Lung (tissue), 12 donors: Measurements from ENCODE around the gene CNTNAP2. TPM values are rescaled to one million over a fixed set of nuclear protein-coding genes. Genes with fewer than 3 reads are reported as not detected.

Source experiments
- ATAC-seq: fragments of 200-7000 bp; cut with Tn5 transposase; one replicate; pipeline ENCODE4 v1.9.1; 2020; ENCODE audit warnings: moderate number of reproducible peaks; ENCODE audit not compliant: insufficient read depth, low FRiP score
- DNase-seq, 3 donors: peaks; one replicate each; pipeline ENCODE4 v3.0.0-alpha.2; 2013 to 2017
- H3K27ac ChIP-seq, 2 donors: one replicate each; pipeline ENCODE4 v1.5.1; 2013; ENCODE audit warnings: mild to moderate bottlenecking in 2 of 2, moderate library complexity in 2 of 2, control low read depth in 1 of 2, inconsistent platforms in 1 of 2, low read depth in 1 of 2, low read length in 1 of 2
- H3K27me3 ChIP-seq, 3 donors: one replicate each; pipeline ENCODE4 v1.5.1; 2013; ENCODE audit warnings: low read length in 2 of 3; ENCODE audit not compliant: control insufficient read depth in 3 of 3, insufficient read depth in 3 of 3
- H3K36me3 ChIP-seq, 4 donors: one replicate each; pipeline ENCODE4 v1.5.1; 2013; ENCODE audit warnings: low read length in 4 of 4, mild to moderate bottlenecking in 1 of 4, moderate library complexity in 1 of 4; ENCODE audit not compliant: control insufficient read depth in 4 of 4, insufficient read depth in 4 of 4
- H3K4me1 ChIP-seq, 5 donors: one replicate each; pipeline ENCODE4 v1.5.1; 2013; ENCODE audit warnings: low read length in 5 of 5, mild to moderate bottlenecking in 2 of 5, moderate library complexity in 1 of 5; ENCODE audit not compliant: control insufficient read depth in 5 of 5, insufficient read depth in 5 of 5
- H3K4me3 ChIP-seq: one replicate; pipeline ENCODE4 v1.5.1; 2013; ENCODE audit warnings: mild to moderate bottlenecking, control low read depth, moderate library complexity
- H3K9ac ChIP-seq, 2 donors: one replicate each; pipeline ENCODE4 v1.5.1; 2013; ENCODE audit warnings: low read length in 2 of 2, control low read depth in 1 of 2; ENCODE audit not compliant: insufficient read depth in 1 of 2
- H3K9me3 ChIP-seq, 4 donors: one replicate each; pipeline ENCODE4 v1.5.1; 2013; ENCODE audit warnings: low read length in 3 of 4, mild to moderate bottlenecking in 1 of 4, moderate library complexity in 1 of 4; ENCODE audit not compliant: control insufficient read depth in 4 of 4, insufficient read depth in 3 of 4
- WGBS, 2 donors: extraction: QIAGEN DNeasy Blood & Tissue Kit; methylation state at CpG; one replicate each; pipeline ENCODE4 v1.1.7; 2013; 5-methylcytosine and 5-hydroxymethylcytosine counted together
- polyA plus RNA-seq, 2 donors: library from polyadenylated mRNA; stranded (reverse); fragments of 200-250 nt; gene quantifications; one replicate each; pipeline ENCODE4 v1.2.1, GENCODE V29; 2013
- total RNA-seq, 2 donors: library from RNA; depleted of rRNA in 1 of 2; stranded (reverse); fragments of >200 nt in 1 of 2; gene quantifications; one replicate each; pipeline ENCODE4 v1.2.1, GENCODE V29; 2014 to 2021
- TF ChIP-seq, protein P1 (sequence below): IDR thresholded peaks from 2 replicates; pipeline ENCODE4 v1.5.1; 2012; ENCODE audit warnings: mild to moderate bottlenecking; ENCODE audit errors: control extremely low read depth, extremely low read depth
- donor health status: control.
- donor health status: control.
- donor health status: Bipolar disorder and iron deficiency.
- donor health status: healthy.
- donor health status: DM: yes; HTN: yes; CAD: no.

CNTNAP2 gene
- total and polyA plus RNA-seq, 4 donors, result 0.18 to 45.3 (median 0.52) TPM

- H3K36me3 ChIP-seq, result no peaks in the 10 kb centered on the region
- ATAC-seq, result no peak
- no peak overlapping the region for H3K9ac ChIP-seq
- H3K27ac ChIP-seq, result no peak overlapping the region
- H3K4me1 ChIP-seq, result no peaks in the 10 kb centered on the region
- H3K27me3 ChIP-seq, result no peaks in the 10 kb centered on the region
- 93 to 98% methylated on average over 1 of the region's 1 CpG for WGBS, 2 donors
- no peak for DNase-seq
- no peak overlapping the region for H3K4me3 ChIP-seq
- no peaks in the 10 kb centered on the region for H3K9me3 ChIP-seq
- TF ChIP-seq, protein P1, sequence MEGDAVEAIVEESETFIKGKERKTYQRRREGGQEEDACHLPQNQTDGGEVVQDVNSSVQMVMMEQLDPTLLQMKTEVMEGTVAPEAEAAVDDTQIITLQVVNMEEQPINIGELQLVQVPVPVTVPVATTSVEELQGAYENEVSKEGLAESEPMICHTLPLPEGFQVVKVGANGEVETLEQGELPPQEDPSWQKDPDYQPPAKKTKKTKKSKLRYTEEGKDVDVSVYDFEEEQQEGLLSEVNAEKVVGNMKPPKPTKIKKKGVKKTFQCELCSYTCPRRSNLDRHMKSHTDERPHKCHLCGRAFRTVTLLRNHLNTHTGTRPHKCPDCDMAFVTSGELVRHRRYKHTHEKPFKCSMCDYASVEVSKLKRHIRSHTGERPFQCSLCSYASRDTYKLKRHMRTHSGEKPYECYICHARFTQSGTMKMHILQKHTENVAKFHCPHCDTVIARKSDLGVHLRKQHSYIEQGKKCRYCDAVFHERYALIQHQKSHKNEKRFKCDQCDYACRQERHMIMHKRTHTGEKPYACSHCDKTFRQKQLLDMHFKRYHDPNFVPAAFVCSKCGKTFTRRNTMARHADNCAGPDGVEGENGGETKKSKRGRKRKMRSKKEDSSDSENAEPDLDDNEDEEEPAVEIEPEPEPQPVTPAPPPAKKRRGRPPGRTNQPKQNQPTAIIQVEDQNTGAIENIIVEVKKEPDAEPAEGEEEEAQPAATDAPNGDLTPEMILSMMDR, result no peak
These were observed 540.4 kb downstream of the CNTNAP2 start for GRCh38 chr7:146656988-146657387.

- DNase-seq (no peak), ATAC-seq (no peak)
- H3K36me3 ChIP-seq, result no peaks in the 10 kb centered on the region
- H3K4me3 ChIP-seq, result no peak overlapping the region
- no peaks in the 10 kb centered on the region for H3K4me1 ChIP-seq
- no peaks in the 10 kb centered on the region for H3K27me3 ChIP-seq
- TF ChIP-seq, protein P1, result no peak
- no peak overlapping the region for H3K27ac ChIP-seq
- no peaks in the 10 kb centered on the region for H3K9me3 ChIP-seq
- no peak overlapping the region for H3K9ac ChIP-seq
- 84 to 92% methylated on average over 4 of the region's 4 CpGs for whole genome bisulfite sequencing, 2 donors
These were observed 542.0 kb downstream of the CNTNAP2 start for GRCh38 chr7:146658604-146659003.

- Histone ChIP-seq H3K4me1 (no peaks in the 10 kb centered on the region), H3K27me3 (no peaks in the 10 kb centered on the region), H3K4me3 (no peak overlapping the region), H3K36me3 (no peaks in the 10 kb centered on the region), H3K27ac (no peak overlapping the region), H3K9ac (no peak overlapping the region), H3K9me3 (no peaks in the 10 kb centered on the region)
- 70 to 85% methylated on average over 3 of the region's 3 CpGs for WGBS, 2 donors
- TF ChIP-seq, protein P1, result no peak
- DNase-seq (no peak), ATAC-seq (no peak)
These were observed 543.1 kb downstream of the CNTNAP2 start for GRCh38 chr7:146659732-146660131.

DNA sequence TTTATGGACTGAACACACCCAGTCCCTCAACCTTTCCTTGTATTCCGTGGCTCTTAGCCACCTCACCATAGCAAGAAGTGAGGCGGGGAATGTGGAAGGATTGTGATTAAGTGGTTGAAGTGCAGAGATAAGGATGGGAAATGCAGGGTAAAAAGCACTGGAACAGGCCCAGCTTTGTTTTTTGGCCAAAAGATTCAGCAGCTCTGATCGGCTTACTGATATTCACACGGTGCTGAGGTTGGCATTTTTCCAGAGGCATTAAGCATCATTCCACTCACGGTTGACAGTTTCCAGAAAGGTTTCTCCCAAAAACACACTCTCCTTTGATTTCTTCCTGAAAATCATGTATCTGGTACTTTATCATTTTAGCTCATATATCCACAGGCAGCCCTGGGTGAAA is 544.2 kb downstream of the CNTNAP2 start:
- peak; percentile 39 to 63 (median 45) for DNase-seq
- H3K9ac ChIP-seq, result no peak overlapping the region
- no peaks in the 10 kb centered on the region for H3K27me3 ChIP-seq
- no peaks in the 10 kb centered on the region for H3K4me1 ChIP-seq
- TF ChIP-seq, protein P1, result no peak
- no peak overlapping the region for H3K27ac ChIP-seq
- no peak for ATAC-seq
- WGBS, 2 donors, result 27 to 37% methylated on average over 5 of the region's 5 CpGs
- H3K9me3 ChIP-seq, result no peaks in the 10 kb centered on the region
- H3K36me3 ChIP-seq, result no peaks in the 10 kb centered on the region
- H3K4me3 ChIP-seq, result no peak overlapping the region
